Right lobe of liver (tissue), 6 donors: Measurements from ENCODE around the gene PRR11. TPM values are rescaled to one million over a fixed set of nuclear protein-coding genes. Genes with fewer than 3 reads are reported as not detected.
A peak's percentile ranks its signal among the peaks of the same experiment; 100 is the strongest.

Experiments used
- ATAC-seq, 4 donors: fragments of 200-7000 bp; cut with Tn5 transposase; one replicate each; pipeline ENCODE4 v1.9.1; 2020; ENCODE audit warnings: mild to moderate bottlenecking in 4 of 4, moderate library complexity in 4 of 4
- DNase-seq, 3 donors: peaks; one replicate each; pipeline ENCODE4 v3.0.0-alpha.2; 2020
- H3K27ac ChIP-seq, 3 donors: fragments of 200-600 bp; one replicate each; pipeline ENCODE4 v1.8.0; 2022
- H3K27me3 ChIP-seq, 2 donors: fragments of 200-600 bp; one replicate each; pipeline ENCODE4 v1.8.0; 2022
- H3K36me3 ChIP-seq, 4 donors: fragments of 200-600 bp; sonication (generic) in 1 of 4; one replicate each; pipeline versions ENCODE4 v1.5.1 to v1.8.0; 2017 to 2022; ENCODE audit warnings: control low read depth in 1 of 4
- H3K4me1 ChIP-seq, 4 donors: fragments of 200-600 bp; sonication (generic) in 1 of 4; one replicate each; pipeline versions ENCODE4 v1.5.1 to v1.8.0; 2017 to 2022; ENCODE audit warnings: control low read depth in 1 of 4
- H3K4me3 ChIP-seq, 3 donors: fragments of 200-600 bp; one replicate each; pipeline ENCODE4 v1.8.0; 2022
- H3K9me3 ChIP-seq, 4 donors: fragments of 200-600 bp; sonication (generic) in 1 of 4; one replicate each; pipeline versions ENCODE4 v1.5.1 to v1.8.0; 2017 to 2022; ENCODE audit warnings: control low read depth in 1 of 4
- CTCF ChIP-seq, 4 donors: fragments of 200-600 bp in 3 of 4; fragments of 450-650 bp in 1 of 4; IDR thresholded peaks; one replicate each; pipeline versions ENCODE4 v1.5.1 to v1.8.0; 2016 to 2022; ENCODE audit warnings: antibody characterized with exemption in 4 of 4, mild to moderate bottlenecking in 2 of 4
- POLR2A ChIP-seq: fragments of 450-650 bp; IDR thresholded peaks from one replicate; pipeline ENCODE4 v1.6.1; 2017; ENCODE audit warnings: antibody characterized with exemption, mild to moderate bottlenecking
- WGBS: methylation state at CpG from one replicate; pipeline ENCODE4 v1.1.6; 2018; ENCODE audit warnings: low coverage, low lambda C conversion rate; ENCODE audit not compliant: insufficient coverage; ENCODE audit errors: missing lambda C conversion rate; 5-methylcytosine and 5-hydroxymethylcytosine counted together
- intact Hi-C, 2 donors: fragments of 100-400 bp; cut with DNase I; formaldehyde crosslinking; loops; one replicate each; pipeline versions ENCODE4 v1.11.2 to v1.14.1; 2022
- total RNA-seq, 6 experiments: library from RNA; depleted of rRNA in 2 of 6; stranded (reverse); fragments of >200 nt in 2 of 6; fragmentation: NEBNext Ultra II Directional in 3 of 6; extraction: Animal tissue kit (Norgen Biotek cat#: 25700) in 3 of 6; gene quantifications; one replicate each; pipeline versions ENCODE4 v1.1.0 to v1.2.4, GENCODE V29; 2016 to 2023
- donor health status: DM: no; HTN: yes; CAD: no.
- donor health status: DM: no; HTN: no; CAD: no.
- donor health status: DM: no; HTN: no; CAD: no.
- donor health status: DM: no; HTN: yes; CAD: no.
- donor health status: DM: no; HTN: yes; CAD: no.

The PRR11 gene
- total RNA-seq, 6 experiments from 2014 or later, result 0.49 to 1.9 (median 0.54) TPM

DNA sequence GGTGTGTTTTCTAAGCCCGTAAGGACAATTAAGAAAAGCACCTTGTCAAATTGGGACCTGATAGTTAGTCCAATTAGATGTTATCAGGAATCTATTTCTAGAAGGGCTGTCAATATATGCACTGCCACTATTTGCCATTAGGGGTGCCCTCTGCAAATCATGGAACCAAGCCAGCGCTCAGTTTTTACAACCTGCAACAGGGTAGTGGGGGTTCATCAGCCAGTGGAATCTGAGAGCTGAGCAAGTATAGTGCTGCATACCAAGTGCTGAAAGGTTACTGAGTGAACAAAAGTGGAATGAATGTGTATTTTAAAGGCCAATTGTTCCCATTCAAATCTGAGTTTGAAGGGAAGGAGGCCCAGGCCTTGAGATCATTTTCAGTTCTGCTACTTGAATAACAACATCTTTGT, 10.4 kb downstream of the PRR11 start:
- intact Hi-C loops, result no loop called here
- Histone ChIP-seq H3K9me3 (no peaks in the 10 kb centered on the region), H3K4me3 (no peak overlapping the region), H3K27me3 (no peaks in the 10 kb centered on the region), H3K4me1 (no peaks in the 10 kb centered on the region), H3K36me3 (no peaks in the 10 kb centered on the region), H3K27ac (no peak overlapping the region)
- TF ChIP-seq CTCF (IDR thresholded peaks at IDR 0.05) (peak; percentile 39 to 56 (median 53)), POLR2A (no peak)
- ATAC-seq (peak; percentile 56 to 77 (median 72)), DNase-seq (no peak)
- 64% methylated on average over 2 of the region's 2 CpGs for WGBS

DNA sequence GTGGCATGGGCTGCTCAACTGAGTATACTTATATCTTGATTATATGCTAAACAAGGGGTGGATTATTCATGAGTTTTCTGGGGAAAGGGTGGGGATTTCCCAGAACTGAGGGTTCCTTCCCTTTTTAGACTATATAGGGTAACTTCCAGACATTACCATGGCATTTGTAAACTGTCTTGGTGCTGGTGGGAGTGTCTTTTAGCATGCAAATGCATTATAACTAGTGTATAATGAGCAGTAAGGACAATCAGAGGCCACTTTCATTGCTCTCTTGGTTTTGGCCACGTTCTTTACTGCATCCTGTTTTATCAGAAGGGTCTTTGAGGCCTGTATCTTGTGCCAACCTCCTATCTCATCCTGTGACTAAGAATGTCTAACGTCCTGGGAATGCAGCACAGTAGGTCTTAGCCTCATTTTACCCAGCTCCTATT, 12.0 kb downstream of the PRR11 start:
- H3K27me3 ChIP-seq, result no peaks in the 10 kb centered on the region
- H3K27ac ChIP-seq, result no peak overlapping the region
- WGBS, result 50% methylated on average over 1 of the region's 2 CpGs
- TF ChIP-seq CTCF (IDR thresholded peaks at IDR 0.05) (no peak), POLR2A (no peak)
- DNase-seq, result no peak
- intact Hi-C loops, result no loop called here
- ATAC-seq, result no peak
- H3K4me3 ChIP-seq, result no peak overlapping the region
- H3K4me1 ChIP-seq, result no peaks in the 10 kb centered on the region
- no peaks in the 10 kb centered on the region for H3K9me3 ChIP-seq
- H3K36me3 ChIP-seq, result no peaks in the 10 kb centered on the region

- DNase-seq (no peak), ATAC-seq (no peak)
- no peaks in the 10 kb centered on the region for H3K4me1 ChIP-seq
- no CpG with 5 or more reads among the region's 33 CpGs for WGBS
- no peak for TF ChIP-seq CTCF (IDR thresholded peaks at IDR 0.05)
- TF ChIP-seq POLR2A, result no peak
- no peaks in the 10 kb centered on the region for H3K9me3 ChIP-seq
- no peaks in the 10 kb centered on the region for H3K27me3 ChIP-seq
- intact Hi-C loops, result no loop called here
- H3K36me3 ChIP-seq, result no peaks in the 10 kb centered on the region
- H3K4me3 ChIP-seq, result no peak overlapping the region
- H3K27ac ChIP-seq, result no peak overlapping the region
Observed at GRCh38 chr17:59172436-59173004, 17.0 kb downstream of the PRR11 start.

DNA sequence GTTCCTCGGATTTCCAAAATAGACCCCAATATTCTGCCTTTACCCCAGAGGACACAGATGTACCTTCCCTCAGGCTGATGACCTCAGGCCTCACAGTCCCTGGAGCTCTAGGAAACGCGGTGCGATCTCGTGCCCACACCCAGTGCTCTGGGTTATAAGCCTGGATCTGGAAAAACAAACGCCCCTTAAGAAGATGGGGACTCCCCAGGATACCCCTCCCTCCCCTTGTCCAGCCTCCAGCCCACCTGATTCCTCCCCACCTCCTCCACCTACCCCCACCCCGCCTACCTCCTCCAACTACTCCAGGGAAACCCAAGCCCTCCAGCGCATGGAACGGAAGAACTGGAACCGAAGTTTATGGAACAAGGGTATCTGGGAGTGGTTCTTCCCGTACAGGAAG, 19.1 kb downstream of the PRR11 start:
- DNase-seq, result no peak
- ATAC-seq, result no peak
- no peak for TF ChIP-seq CTCF (IDR thresholded peaks at IDR 0.05)
- no peak for TF ChIP-seq POLR2A
- intact Hi-C loops, result no loop called here
- no peaks in the 10 kb centered on the region for H3K27me3 ChIP-seq
- H3K4me1 ChIP-seq, result no peaks in the 10 kb centered on the region
- no peak overlapping the region for H3K4me3 ChIP-seq
- no peak overlapping the region for H3K27ac ChIP-seq
- H3K36me3 ChIP-seq, result no peaks in the 10 kb centered on the region
- no peaks in the 10 kb centered on the region for H3K9me3 ChIP-seq
- WGBS, result 98% methylated on average over 4 of the region's 11 CpGs

DNA sequence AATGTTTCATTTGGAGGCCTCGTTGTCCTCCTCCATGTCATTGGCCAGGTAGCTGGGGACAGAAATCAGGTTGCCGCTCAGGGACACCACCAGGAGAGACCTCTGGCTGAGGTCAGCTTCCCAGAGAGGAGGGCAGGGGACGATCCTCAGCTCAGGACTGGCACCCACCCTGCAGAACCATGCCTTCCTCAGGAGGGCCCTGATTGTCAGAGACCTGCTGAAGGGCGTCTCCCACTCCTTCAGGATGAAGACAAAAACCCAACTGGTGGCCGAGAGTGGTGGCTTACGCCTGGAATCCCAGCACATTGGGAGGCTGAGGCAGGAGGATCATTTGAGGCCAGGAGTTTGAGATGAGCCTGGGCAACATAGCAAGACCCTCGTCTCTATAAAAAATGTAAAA, 19.5 kb downstream of the PRR11 start:
- Histone ChIP-seq H3K27ac (no peak overlapping the region), H3K27me3 (no peaks in the 10 kb centered on the region), H3K36me3 (no peaks in the 10 kb centered on the region), H3K9me3 (no peaks in the 10 kb centered on the region), H3K4me1 (no peaks in the 10 kb centered on the region), H3K4me3 (no peak overlapping the region)
- no peak for DNase-seq
- WGBS, result 100% methylated on average over 5 of the region's 7 CpGs
- no peak for ATAC-seq
- TF ChIP-seq POLR2A, result no peak
- TF ChIP-seq CTCF (IDR thresholded peaks at IDR 0.05), result no peak
- intact Hi-C loops, result no loop called here
